ENCODE results near the gene TRPM8.

The TRPM8 gene

GRCh38 chr2:234066587-234066986 is 149.4 kb downstream of the TRPM8 start:
- DNase-seq (ENCODE audit: low spot score), result no peak
- no peak for TF ChIP-seq CTCF (IDR thresholded peaks at IDR 0.05; ENCODE audit: extremely low read depth, missing control alignments)
